OCI-LY7 (cell line): ENCODE data around the gene SDC3. TPM values are rescaled to one million over a fixed set of nuclear protein-coding genes. Genes with fewer than 3 reads are reported as not detected.
A peak's percentile ranks its signal among the peaks of the same experiment; 100 is the strongest.

Experiments
- BruUV-seq: library from RNA; stranded (reverse); fragments of 400-500 nt; replicated peaks from 2 replicates; lab custom pipeline; 2021; lab: Mats Ljungman, UMichigan
- CTCF ChIA-PET: fragments of 300-600 bp; sonication (Branson Sonifier 250); formaldehyde crosslinking; loops from one replicate; lab custom pipeline; 2022; ENCODE audit warnings: antibody characterized with exemption; ENCODE audit not compliant: unreplicated experiment; lab: Charles Lee
- POLR2A ChIA-PET: fragments of 300-600 bp; sonication (Branson Sonifier 250); formaldehyde crosslinking; loops from one replicate; lab custom pipeline; 2022; ENCODE audit warnings: antibody characterized with exemption; lab: Charles Lee
- DNase-seq: peaks from one replicate; pipeline ENCODE4 v3.0.0-alpha.2; 2015; ENCODE audit warnings: low spot score
- H2AFZ ChIP-seq: fragments of 200-600 bp; sonication (generic), shearing (Covaris generic); 2 replicates; pipeline ENCODE4 v1.6.1; 2014; ENCODE audit warnings: mild to moderate bottlenecking, antibody characterized with exemption, low read length, moderate library complexity
- H3K27ac ChIP-seq: fragments of 200-600 bp; sonication (generic); 2 replicates; pipeline ENCODE4 v1.5.1; 2014; ENCODE audit warnings: mixed run types, low read depth, mild to moderate bottlenecking, moderate library complexity, low read length, inconsistent platforms; ENCODE audit not compliant: poor library complexity, severe bottlenecking
- H3K36me3 ChIP-seq: fragments of 200-600 bp; sonication (generic); 2 replicates; pipeline ENCODE4 v1.6.1; 2014; ENCODE audit warnings: mild to moderate bottlenecking, antibody characterized with exemption, low read length, moderate library complexity, mixed read lengths; ENCODE audit not compliant: insufficient read depth
- H3K4me1 ChIP-seq: fragments of 200-600 bp; sonication (generic); 2 replicates; pipeline ENCODE4 v1.5.1; 2014; ENCODE audit warnings: mild to moderate bottlenecking, low read length; ENCODE audit not compliant: insufficient read depth, poor library complexity, severe bottlenecking
- H3K4me2 ChIP-seq: fragments of 200-600 bp; sonication (generic); 2 replicates; pipeline ENCODE4 v1.6.1; 2014; ENCODE audit warnings: mild to moderate bottlenecking, low read length
- H3K4me3 ChIP-seq: fragments of 200-600 bp; sonication (generic); 2 replicates; pipeline ENCODE4 v1.5.1; 2014; ENCODE audit warnings: mild to moderate bottlenecking, low read depth, low read length; ENCODE audit not compliant: poor library complexity, severe bottlenecking
- H3K79me2 ChIP-seq: fragments of 200-600 bp; sonication (generic); 2 replicates; pipeline ENCODE4 v1.6.1; 2016; ENCODE audit warnings: low read depth, mild to moderate bottlenecking, low read length, moderate library complexity, mixed read lengths; ENCODE audit not compliant: insufficient read depth
- H3K9me2 ChIP-seq: fragments of 200-600 bp; sonication (generic); 2 replicates; pipeline ENCODE4 v1.6.1; 2016; ENCODE audit warnings: mild to moderate bottlenecking, low read length, mixed read lengths; ENCODE audit not compliant: insufficient read depth
- H3K9me3 ChIP-seq: fragments of 200-600 bp; sonication (generic); 2 replicates; pipeline ENCODE4 v1.6.1; 2014; ENCODE audit warnings: mild to moderate bottlenecking, mixed run types, low read length, mixed read lengths
- H4K20me1 ChIP-seq: fragments of 200-600 bp; sonication (generic); 2 replicates; pipeline ENCODE4 v1.6.1; 2014; ENCODE audit warnings: mild to moderate bottlenecking, antibody characterized with exemption, low read length, moderate library complexity, mixed read lengths; ENCODE audit not compliant: insufficient read depth
- CTCF ChIP-seq: fragments of 200-600 bp; sonication (generic); conservative IDR thresholded peaks from 2 replicates; pipeline ENCODE4 v1.5.1; 2014; ENCODE audit warnings: mild to moderate bottlenecking, antibody characterized with exemption, low read length, moderate library complexity, mixed read lengths
- EZH2phosphoT487 ChIP-seq: fragments of 200-600 bp; sonication (generic); IDR thresholded peaks from 2 replicates; pipeline ENCODE4 v1.6.1; 2018; ENCODE audit warnings: low read depth, borderline replicate concordance, mild to moderate bottlenecking, mixed run types, antibody characterized with exemption, low read length, moderate library complexity, mixed read lengths
- intact Hi-C: fragments of 100-400 bp; cut with micrococcal nuclease; formaldehyde crosslinking; loops from one replicate; pipeline ENCODE4 v1.10.0; 2022; ENCODE audit not compliant: unreplicated experiment
- total RNA-seq, 2 experiments: library from RNA; depleted of rRNA in 1 of 2; stranded (reverse); fragments of >200 nt in 1 of 2; shearing (Covaris generic) in 1 of 2; gene quantifications; 2 replicates each; pipeline ENCODE4 v1.2.3, GENCODE V29; 2014 to 2022

SDC3 gene
- total RNA-seq, 2 experiments from 2014 or later, result not detected

DNA sequence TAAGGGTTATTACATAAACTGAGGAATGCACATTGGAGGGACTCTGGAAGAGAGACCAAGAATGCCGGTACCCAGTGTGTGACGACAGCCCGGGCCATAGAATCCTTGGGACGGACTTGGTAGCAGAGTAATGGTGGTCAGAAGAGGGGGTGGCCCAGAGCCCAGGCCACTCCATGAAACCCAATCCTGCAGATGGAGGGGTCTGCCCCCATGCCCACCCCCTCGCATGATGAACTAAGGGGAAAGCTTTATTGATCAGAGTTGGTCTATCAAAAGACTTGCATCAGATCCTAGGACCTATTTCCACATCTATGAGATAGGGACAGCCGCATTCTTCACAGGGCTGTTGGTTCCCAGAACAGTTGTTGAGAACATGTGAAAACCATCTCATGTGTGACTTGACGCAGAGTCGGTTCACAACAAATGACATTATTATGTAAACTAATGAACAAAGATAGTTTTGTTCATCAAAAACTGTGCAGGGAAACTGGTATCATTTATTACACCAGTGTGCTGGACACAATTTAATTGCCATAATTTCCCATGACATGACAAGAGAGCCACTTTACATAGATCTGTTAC, 21.5 kb upstream of the SDC3 start:
- intact Hi-C loops, result loop anchor here (1.0 to 5.0 kb wide), 3 partner anchors 128 to 211 kb away; no protein-coding TSS in a partner anchor
- H3K27ac ChIP-seq, result no peak overlapping the region
- CTCF ChIA-PET, result no interaction called here
- H3K9me2 ChIP-seq, result no peaks in the 10 kb centered on the region
- H4K20me1 ChIP-seq, result no peaks in the 10 kb centered on the region; the same call in 1 of the 2 replicates
- peaks cover 39% of the 10 kb centered on the region for H3K36me3 ChIP-seq
- H3K4me2 ChIP-seq, result no peak overlapping the region
- POLR2A ChIA-PET, result no interaction called here
- H3K9me3 ChIP-seq, result no peaks in the 10 kb centered on the region
- DNase-seq, result no peak
- H3K4me1 ChIP-seq, result no peaks in the 10 kb centered on the region
- H3K79me2 ChIP-seq, result no peaks in the 10 kb centered on the region
- BruUV-seq, result no TSS peak
- TF ChIP-seq CTCF (no peak), EZH2phosphoT487 (no peak)
- H2AFZ ChIP-seq, result no peak overlapping the region
- no peak overlapping the region for H3K4me3 ChIP-seq

- H3K27ac ChIP-seq, result no peak overlapping the region
Observed at GRCh38 chr1:30929135-30929889, 20.8 kb upstream of the SDC3 start.

More at GRCh38 chr1:30929135-30929889, 20.8 kb upstream of the SDC3 start:
- Histone ChIP-seq H3K9me2 (no peaks in the 10 kb centered on the region), H3K4me2 (no peak overlapping the region), H3K79me2 (no peaks in the 10 kb centered on the region), H2AFZ (no peak overlapping the region), H3K9me3 (no peaks in the 10 kb centered on the region), H4K20me1 (no peaks in the 10 kb centered on the region), H3K4me3 (no peak overlapping the region), H3K36me3 (peaks cover 31% of the 10 kb centered on the region; the same call in 1 of the 2 replicates), H3K4me1 (no peaks in the 10 kb centered on the region)
- intact Hi-C loops, result loop anchor here (1.0 to 5.0 kb wide), 3 partner anchors 127 to 210 kb away; no protein-coding TSS in a partner anchor
- TF ChIP-seq CTCF (peak; percentile 87), EZH2phosphoT487 (no peak)
- POLR2A ChIA-PET, result interaction anchor here (0.6 kb wide), 1 partner anchor 178 kb away, joined by 4 read pairs; no protein-coding TSS in a partner anchor
- CTCF ChIA-PET, result interaction anchor here (1.0 to 1.2 kb wide), 2 partner anchors 16 to 128 kb away, joined by 3 read pairs; no protein-coding TSS in a partner anchor
- peak; percentile 60 for DNase-seq
- BruUV-seq, result no TSS peak
